RWPE1 (cell line): ENCODE measurements around the gene SRPRA.

ENCODE experiments used
- CTCF ChIA-PET: fragments of 350-600 bp; sonication (Branson Sonifier 250); formaldehyde crosslinking; extraction: SDS; loops from one replicate; lab custom pipeline; 2021; lab: Yijun Ruan, JAX
- POLR2A ChIA-PET: fragments of 400-600 bp; formaldehyde crosslinking; extraction: SDS; loops from one replicate; lab custom pipeline; 2020; ENCODE audit warnings: antibody characterized with exemption; ENCODE audit not compliant: low non-redundant PET; lab: Yijun Ruan, JAX
- DNase-seq: peaks from one replicate; pipeline ENCODE4 v3.0.0; 2012; ENCODE audit warnings: low spot score
- H3K27ac ChIP-seq: fragments of 450-650 bp; 2 replicates; pipeline ENCODE4 v1.5.1; 2017
- TF ChIP-seq, protein P1 (sequence below): fragments of 450-650 bp; conservative IDR thresholded peaks from 2 replicates; pipeline ENCODE4 v1.5.1; 2017; ENCODE audit warnings: low read depth, mild to moderate bottlenecking

Gene SRPRA

DNA sequence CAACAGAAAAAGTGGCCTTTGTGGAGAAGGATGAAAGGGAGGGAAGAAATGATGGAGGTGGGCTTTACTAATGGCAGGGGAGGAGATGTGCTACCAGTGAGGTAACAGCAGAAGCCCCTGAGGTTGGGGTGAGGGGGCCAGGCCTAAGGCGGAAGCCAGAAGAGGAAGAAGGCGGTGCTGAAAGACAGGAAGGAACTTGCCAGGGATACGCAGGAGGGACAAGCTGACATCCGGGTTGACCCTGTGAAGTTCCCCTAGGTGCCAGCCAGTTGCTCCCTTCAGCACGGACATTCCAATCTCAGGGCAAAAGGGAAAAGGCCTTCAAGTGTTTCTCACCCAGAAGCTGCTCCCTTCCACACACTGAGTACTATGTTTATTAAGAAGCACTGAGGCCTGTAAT lies 11.9 kb upstream of the SRPRA start:
- no peak overlapping the region; the same call in 1 of the 2 replicates for H3K27ac ChIP-seq
- CTCF ChIA-PET = no interaction called here
- DNase-seq = no peak
- POLR2A ChIA-PET = no interaction called here
- TF ChIP-seq, protein P1, sequence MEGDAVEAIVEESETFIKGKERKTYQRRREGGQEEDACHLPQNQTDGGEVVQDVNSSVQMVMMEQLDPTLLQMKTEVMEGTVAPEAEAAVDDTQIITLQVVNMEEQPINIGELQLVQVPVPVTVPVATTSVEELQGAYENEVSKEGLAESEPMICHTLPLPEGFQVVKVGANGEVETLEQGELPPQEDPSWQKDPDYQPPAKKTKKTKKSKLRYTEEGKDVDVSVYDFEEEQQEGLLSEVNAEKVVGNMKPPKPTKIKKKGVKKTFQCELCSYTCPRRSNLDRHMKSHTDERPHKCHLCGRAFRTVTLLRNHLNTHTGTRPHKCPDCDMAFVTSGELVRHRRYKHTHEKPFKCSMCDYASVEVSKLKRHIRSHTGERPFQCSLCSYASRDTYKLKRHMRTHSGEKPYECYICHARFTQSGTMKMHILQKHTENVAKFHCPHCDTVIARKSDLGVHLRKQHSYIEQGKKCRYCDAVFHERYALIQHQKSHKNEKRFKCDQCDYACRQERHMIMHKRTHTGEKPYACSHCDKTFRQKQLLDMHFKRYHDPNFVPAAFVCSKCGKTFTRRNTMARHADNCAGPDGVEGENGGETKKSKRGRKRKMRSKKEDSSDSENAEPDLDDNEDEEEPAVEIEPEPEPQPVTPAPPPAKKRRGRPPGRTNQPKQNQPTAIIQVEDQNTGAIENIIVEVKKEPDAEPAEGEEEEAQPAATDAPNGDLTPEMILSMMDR = no peak

DNA sequence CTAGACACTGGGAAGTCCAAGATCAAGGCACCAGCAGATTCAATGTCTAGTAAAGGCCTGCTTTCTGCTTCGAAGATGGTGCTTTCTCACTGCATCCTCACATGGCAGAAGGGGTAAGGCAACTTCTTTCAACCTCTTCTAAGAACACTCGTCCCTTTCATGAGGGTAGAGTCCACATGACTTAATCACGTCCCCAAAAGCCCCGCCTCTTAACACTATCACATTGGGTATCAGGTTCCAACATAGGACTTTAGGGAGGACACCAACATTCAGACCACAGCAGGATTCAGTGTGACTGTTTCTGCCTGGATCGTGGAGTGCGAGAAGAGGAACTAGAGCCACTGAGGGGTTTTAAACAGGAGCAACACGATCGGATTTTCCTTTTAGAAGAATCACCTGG lies 10.5 kb upstream of the SRPRA start:
- TF ChIP-seq, protein P1 = no peak
- no peak overlapping the region for H3K27ac ChIP-seq
- ChIA-PET CTCF (no interaction called here), POLR2A (interaction anchor here (0.6 kb wide), 1 partner anchor 9 kb away, joined by 5 read pairs; no protein-coding TSS in a partner anchor)
- no peak for DNase-seq

DNA sequence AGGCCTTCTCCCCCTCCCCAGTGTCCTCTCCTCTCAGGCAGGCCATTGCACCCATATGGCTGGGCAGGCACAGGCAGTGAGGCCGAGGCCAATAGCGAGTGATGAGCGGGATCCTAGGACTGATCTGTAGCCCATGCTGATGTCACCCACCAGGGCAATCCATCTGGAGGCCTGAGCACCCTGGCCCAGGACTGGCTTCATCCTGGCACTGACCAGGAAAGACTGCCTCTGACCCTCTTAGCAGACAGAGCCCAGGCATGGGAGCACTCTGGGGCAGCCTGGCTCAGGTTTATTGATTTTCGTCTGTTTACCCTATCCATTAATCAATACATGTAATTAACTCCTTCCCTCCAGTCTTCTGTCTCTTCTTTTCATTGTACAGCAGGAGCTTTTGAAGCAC lies 9.1 kb upstream of the SRPRA start:
- no peak for DNase-seq
- CTCF ChIA-PET = no interaction called here
- TF ChIP-seq, protein P1 = no peak
- H3K27ac ChIP-seq = peak overlapping the region; percentile 53
- POLR2A ChIA-PET = no interaction called here

- DNase-seq = no peak
- TF ChIP-seq, protein P1 = no peak
- CTCF ChIA-PET = no interaction called here
- POLR2A ChIA-PET = no interaction called here
- peak overlapping the region; percentile 53 for H3K27ac ChIP-seq
Observed at GRCh38 chr11:126277322-126277721, 8.6 kb upstream of the SRPRA start.

GRCh38 chr11:126268361-126268707 lies 361 bp downstream of the SRPRA start:
- DNase-seq = peak; percentile 49
- TF ChIP-seq, protein P1 = no peak
- peak overlapping the region; percentile 81 for H3K27ac ChIP-seq
- ChIA-PET POLR2A (interaction anchor here (1.0 kb wide), 1 partner anchor 213 kb away, joined by 3 read pairs; no protein-coding TSS in a partner anchor), CTCF (interaction anchor here (0.6 kb wide), 1 partner anchor 54 kb away, joined by 5 read pairs; no protein-coding TSS in a partner anchor)

DNA sequence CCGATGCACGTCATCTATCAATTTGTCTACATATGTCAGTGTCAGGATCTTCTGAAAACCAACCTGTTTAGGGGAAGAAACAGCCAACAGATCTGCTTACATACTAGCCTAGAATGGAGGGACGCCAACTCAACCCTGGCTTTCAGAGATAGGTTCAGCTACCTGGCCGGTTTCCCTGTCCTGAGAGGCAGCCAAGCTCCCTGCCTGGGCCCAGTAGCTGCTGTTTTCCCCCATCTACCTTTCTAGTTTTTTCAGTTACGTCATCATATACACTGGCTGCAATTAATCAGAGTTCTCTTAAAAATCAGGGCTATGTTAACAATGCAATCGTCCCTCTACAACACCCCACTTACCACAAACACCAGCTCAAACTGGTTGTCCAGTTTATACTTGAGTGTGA lies 1.0 kb downstream of the SRPRA start:
- POLR2A ChIA-PET = no interaction called here
- CTCF ChIA-PET = no interaction called here
- DNase-seq = no peak
- TF ChIP-seq, protein P1 = no peak
- no peak overlapping the region for H3K27ac ChIP-seq
